ENCODE data around the gene CWF19L2.
A peak's percentile ranks its signal among the peaks of the same experiment; 100 is the strongest.
"Not testable (repeated sequence)": the region's sequence is repeated elsewhere in the genome, so short reads cannot be mapped to it uniquely, and the experiment has no call there.

The CWF19L2 gene

GRCh38 chr11:107438148-107438547, 19.5 kb downstream of the CWF19L2 start:
- no peak for DNase-seq (ENCODE audit: low spot score)

DNA sequence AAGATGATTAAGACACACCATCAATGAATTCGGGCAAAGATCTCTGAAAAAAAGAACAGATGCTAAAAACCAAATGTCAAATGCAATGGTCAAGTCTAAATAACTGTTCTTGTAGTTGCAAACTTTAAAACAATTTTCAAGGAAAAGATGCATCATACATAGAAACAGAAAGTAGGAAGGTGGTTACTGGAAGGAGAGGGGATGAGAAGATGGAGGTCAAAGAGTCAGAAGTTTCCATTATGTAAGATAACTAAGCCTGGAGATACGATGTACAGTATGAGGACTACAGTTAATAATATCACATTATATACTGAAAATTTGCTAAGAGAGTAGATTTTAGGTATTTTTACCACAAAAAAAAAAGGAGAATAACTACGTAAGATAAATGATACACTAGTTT, 27.1 kb downstream of the CWF19L2 start:
- DNase-seq (ENCODE audit: low spot score), result no peak

DNA sequence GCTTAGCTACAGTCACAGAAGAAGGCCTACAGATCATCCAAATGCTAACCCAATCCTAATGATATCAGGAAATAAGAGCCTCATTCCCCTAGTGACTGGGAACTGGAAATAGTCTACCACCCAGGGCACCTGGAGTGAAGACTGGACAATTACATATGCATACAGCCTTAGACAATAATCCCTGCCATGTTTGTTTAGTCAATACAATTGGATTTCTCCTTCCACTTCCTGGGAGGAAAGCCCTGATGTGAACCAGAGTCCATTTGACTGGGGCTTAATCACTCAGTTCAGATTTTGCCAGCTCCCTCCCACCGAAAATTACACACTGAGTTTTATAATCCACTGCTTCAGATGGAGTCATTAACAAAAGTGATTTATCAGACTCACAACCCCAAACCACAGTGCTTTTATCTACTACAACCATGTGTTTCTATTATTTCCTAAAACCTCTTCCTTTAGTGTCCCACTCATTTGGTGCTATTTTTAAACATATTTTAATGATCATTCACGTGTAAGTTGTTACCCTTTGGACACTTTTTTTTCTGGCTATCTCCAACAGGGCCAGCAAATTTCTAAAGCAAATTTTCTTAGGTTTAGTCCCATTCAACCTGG, 29.9 kb downstream of the CWF19L2 start:
- no peak for DNase-seq (ENCODE audit: low spot score)

DNA sequence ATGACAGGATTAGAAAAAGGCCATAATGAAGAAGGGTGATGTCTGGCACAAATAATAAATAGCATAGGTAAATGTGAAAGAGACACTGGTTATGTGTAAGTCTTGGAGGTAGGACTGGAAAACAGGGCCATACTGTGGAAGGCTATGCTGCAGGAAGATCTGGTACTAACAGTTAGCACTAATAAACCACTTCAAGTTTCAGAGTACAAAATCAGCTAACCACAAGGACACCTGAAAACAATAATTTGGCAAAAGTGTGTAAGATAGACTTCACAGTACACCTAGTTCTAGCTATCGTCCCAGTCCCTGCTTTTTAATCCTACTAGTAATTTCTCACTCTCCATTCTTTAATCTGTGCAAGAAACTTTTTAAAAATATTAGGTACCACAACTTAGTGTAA, 44.3 kb downstream of the CWF19L2 start:
- DNase-seq (ENCODE audit: low spot score), result no peak

DNA sequence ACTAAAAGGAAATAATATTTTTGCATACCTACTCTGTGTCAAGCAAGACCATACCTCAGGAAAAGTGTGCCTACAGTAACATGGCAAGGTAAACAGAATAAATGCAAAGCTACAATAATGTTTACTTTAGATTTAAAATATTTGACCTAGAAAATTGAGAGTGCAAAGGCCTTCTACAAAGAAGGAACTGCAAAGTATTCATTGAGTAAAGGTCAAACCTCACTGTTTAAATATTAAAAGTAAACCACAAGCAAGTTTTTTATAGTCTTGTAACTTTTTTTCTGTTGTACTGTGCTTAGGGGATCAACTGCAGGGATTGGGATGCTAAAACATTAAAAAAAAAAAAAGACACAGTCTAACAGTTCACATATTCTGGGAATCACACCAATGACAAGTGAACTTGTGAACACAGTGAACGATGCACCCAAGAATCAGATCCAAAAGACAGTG, 48.8 kb downstream of the CWF19L2 start:
- DNase-seq (ENCODE audit: low spot score), result no peak

DNA sequence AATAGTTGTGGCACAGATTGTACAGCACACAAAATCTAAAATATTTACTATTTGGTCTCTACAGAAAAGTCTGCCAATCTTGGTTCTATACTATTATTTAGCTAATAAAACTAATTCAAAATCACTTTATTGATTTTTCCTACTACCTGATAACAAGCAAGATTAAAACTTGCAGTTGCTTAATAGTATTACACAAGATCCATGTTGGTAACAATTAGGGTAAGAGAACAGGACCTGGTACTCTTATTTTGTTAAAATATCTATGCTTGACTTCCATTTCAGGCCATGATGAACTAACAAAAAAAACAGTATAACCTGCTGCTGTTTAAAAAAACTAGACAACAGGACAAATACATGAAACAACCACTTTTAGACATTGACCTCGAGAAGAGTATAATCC, 52.4 kb downstream of the CWF19L2 start:
- no peak for DNase-seq (ENCODE audit: low spot score)

GRCh38 chr11:107401131-107401530, 56.5 kb downstream of the CWF19L2 start:
- not testable (repeated sequence) for DNase-seq (ENCODE audit: low spot score)

GRCh38 chr11:107397357-107397756, 60.3 kb downstream of the CWF19L2 start:
- no peak for DNase-seq (ENCODE audit: low spot score)

GRCh38 chr11:107392611-107393010, 65.0 kb downstream of the CWF19L2 start:
- no peak for DNase-seq (ENCODE audit: low spot score)

- DNase-seq (ENCODE audit: low spot score), result not testable (repeated sequence)
These were observed 66.9 kb downstream of the CWF19L2 start for GRCh38 chr11:107390701-107391100.

DNA sequence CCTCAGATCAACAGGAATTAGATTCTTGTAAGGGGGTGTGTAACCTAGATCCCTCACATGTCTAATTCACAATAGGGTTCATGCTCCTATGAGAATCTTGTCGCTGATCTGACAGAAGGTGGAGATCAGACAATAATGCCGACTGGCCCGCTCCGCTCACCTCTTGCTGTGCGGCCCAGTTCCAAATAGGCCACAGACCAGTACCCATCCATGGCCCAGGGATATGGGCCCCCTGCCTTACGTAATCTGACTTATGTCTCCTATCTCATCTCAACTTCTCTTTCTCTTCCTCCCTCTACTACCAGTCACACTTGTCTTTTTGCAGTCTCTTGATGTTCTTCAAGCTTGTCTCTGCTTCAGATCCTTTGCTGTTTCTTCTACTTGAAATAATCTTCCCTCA, 70.0 kb downstream of the CWF19L2 start:
- DNase-seq (ENCODE audit: low spot score), result no peak

GRCh38 chr11:107385361-107385981, 72.2 kb downstream of the CWF19L2 start:
- peak; percentile 27 for DNase-seq (ENCODE audit: low spot score)

GRCh38 chr11:107384144-107384852, 73.3 kb downstream of the CWF19L2 start:
- no peak for DNase-seq (ENCODE audit: low spot score)

DNA sequence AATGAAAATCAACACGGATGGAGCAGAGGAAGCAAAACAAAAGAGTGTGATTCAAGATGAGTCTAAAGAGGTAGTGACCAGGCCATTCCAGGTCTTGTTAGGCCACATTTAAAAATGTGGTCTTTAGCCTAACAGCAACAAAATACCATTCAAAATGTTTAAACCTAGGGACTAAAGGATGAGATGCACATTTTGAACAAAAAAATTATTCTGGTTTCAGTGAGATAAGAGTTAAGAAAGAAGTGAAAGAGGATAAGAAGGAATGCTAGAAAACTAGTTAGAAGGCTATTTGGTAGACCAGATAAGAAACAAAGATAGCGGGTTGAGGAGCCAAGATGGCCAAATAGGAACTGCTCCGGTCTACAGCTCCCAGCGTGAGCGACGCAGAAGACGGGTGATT, 85.2 kb downstream of the CWF19L2 start:
- DNase-seq (ENCODE audit: low spot score), result no peak

DNA sequence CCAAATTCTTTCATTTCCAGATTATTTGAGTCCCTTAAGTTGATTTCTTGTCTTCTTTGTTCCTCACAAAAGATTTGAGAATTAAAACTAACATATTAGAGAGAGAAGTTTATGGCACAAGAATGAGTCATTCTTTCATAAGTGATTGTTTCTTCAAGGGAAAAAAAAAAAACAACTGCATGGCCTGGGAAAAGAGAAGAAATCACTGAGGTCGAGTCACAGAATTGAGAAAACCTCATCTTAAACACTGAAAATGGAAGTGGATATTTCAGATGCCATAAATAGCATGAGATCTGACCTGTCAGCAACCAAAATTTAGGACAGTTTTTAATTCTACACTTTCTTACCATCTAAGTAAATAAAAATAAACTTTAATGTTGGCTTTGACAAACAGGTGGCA, 87.2 kb downstream of the CWF19L2 start:
- peak; percentile 43 for DNase-seq (ENCODE audit: low spot score)

DNA sequence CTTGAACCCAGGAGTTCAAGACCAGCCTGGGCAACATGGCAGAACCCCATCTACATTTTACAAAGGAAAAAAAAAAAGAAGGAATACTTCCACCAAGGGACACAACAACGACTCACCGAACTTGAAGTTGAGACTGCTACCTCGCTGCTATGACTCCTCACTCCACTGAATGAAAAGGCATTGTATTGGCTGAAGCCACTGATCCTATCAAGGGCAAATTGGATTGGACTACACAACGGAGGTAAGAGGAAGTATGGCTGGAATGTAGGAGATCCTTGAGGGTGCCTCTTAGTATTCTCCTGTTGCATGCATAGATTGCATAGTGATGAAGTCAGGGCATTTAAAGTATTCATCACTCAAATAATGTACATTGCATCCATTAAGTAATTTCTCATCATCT, 97.9 kb downstream of the CWF19L2 start:
- no peak for DNase-seq (ENCODE audit: low spot score)

- no peak for DNase-seq (ENCODE audit: low spot score)
These were observed 99.7 kb downstream of the CWF19L2 start for GRCh38 chr11:107357877-107358276.

DNA sequence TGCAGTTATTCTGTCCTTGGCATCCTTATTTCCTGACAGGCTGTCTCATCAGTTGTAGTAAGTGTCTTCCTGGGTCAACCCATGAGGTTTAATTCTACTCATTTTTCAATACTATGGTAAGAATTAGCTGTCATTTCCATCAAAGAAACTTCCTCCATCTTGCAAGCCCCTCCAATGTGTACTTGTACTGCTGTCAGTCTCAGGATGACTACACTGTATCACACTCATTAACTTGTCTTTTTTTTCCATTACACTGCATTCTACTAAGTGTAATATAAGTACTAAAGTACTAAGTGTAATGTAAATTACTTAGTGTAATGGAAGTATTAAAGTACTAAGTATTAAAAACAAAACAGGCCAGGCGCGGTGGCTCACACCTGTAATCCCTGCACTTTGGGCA, 102.8 kb downstream of the CWF19L2 start:
- no peak for DNase-seq (ENCODE audit: low spot score)

DNA sequence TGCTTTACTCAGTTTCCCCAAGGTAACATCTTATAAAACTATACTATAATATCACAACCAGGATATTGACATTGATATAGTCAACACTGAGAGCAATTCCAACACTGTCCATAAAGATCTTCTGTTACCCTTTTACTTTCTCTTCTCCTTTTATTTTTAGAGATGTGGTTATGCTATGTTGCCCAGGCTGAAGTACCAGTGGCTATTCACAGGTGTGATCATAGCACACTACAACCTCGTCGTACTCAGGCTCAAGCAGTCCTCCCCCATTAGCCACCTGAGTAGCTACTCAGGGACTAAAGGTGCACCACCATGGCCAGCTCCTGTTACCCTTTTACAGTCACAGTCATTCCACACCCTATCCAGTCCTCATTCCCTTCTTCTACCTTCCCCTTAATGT, 119.7 kb downstream of the CWF19L2 start:
- DNase-seq (ENCODE audit: low spot score), result no peak

DNA sequence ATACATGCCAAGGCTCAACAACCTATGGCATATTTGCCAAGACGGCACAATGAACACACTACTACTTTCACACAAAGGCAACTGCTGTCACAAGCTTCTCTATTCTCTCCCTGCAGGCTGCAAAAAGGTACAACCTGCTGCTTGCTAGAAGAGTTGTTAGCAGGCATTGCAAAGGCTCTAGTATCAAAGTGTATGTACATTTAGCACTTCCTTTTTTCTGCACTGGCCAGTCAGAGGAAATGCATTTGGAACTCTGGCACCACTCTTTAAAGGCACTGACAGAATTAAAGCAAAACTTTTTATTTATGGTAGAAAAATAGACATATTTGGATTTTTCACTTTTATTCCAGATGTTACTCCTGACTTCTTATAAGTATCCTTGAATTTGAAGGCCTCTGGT, 125.9 kb downstream of the CWF19L2 start:
- DNase-seq (ENCODE audit: low spot score), result no peak

GRCh38 chr11:107329164-107329563, 128.5 kb downstream of the CWF19L2 start:
- DNase-seq (ENCODE audit: low spot score), result no peak

DNA sequence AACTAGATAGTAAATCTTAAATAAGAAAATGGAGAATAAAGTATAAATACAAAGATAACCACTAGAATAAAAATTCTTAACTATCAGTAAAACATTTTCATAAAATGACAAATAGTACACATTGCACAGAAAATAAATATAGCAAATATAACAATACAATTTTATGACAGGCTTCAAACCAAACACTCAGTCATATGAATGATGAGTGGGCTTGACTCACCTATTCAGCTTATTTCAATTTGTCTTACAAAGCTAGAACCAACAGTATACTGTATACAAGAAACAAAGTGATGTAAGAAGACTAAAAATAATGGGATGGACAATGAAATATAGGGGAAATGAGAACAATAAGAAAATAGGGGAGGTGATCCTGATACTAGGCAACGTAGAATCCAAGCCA, 141.2 kb downstream of the CWF19L2 start:
- no peak for DNase-seq (ENCODE audit: low spot score)

- no peak for DNase-seq (ENCODE audit: low spot score)
These were observed 149.6 kb downstream of the CWF19L2 start for GRCh38 chr11:107307991-107308390.

All from AG20443 (cell line).